GM18870 (cell line): ENCODE data around the gene ATP2B2.
"Not testable (repeated sequence)": the region's sequence is repeated elsewhere in the genome, so short reads cannot be mapped to it uniquely, and the experiment has no call there.

Source experiments
- ATAC-seq: cut with Tn5 transposase; IDR thresholded peaks from one replicate; pipeline ENCODE4 v1.9.1; 2021; ENCODE audit warnings: moderate library complexity; ENCODE audit not compliant: unreplicated experiment

ATP2B2 gene

DNA sequence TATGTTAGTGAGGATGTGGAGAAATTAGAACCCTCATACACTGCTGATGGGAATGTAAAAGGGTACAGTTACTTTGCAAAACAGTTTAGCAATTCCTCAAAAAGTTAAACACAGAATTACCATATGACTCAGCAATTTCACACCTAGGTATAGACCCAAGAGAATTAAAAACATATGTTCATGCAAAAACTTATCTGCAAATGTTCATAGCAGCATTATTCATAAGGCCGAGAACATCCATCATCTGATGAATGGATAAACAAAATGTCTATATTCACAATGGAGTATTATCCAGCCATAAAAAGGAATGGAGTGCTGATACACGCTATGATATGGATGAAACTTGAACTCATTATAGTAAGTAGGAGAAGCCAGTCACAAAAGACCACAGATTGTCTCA lies 194.8 kb downstream of the ATP2B2 start:
- ATAC-seq = no peak

DNA sequence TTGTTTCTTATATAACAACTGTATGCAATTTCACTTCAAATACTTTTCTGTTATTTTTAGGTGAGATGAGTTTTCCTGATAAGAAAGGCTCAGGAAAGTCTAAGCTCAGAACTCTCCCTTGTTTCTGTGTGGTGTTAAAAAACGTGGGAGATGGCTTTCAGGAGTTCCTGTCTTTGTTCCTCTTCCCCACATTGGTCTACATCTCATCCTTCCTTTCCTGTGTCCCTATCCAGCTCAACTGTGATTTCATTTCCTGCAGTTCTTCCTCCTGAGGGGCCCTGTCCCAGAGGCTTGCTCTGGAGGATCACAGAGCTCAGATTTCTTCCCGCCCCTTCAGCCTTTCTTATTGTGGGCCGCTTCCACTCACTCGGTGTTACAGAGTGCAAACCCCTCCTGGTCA lies 195.7 kb downstream of the ATP2B2 start:
- no peak for ATAC-seq

DNA sequence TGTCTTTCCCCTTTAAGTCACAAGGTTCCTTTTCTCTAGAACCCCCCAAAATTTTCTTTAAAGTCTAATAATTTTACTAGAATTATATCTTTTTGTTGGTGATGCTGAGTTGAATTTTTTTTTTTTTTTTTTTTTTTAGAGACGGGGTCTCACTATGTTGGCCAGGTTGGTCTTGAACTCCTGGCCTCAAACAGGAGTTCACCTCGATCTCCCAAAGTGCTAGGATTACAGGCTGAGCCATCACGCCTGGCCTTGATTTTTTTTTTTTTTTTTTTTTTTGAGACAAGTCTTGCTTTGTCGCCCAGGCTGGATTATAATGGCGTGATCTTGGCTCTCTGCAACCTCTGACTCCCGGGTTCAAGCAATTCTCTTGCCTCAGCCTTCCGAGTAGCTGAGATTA lies 196.7 kb downstream of the ATP2B2 start:
- ATAC-seq = no peak

DNA sequence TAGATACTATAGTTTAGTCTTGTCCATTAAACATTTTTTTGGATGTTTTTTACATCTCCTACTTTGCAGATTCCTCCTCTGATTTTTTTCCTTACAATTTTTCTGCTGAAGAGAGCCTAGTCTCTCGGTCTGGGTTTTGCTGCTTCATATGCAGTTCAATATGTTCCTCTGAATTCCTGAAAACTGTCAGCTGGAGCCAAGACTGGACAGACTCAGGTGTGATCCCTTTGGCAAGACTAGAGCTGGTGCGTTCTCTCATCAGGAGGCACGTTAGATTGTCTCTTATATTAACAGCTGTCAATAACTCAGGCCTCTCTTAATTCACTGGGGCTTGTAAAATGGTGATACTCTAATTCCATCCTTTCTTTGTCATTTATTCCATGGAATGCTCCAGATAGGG lies 199.2 kb downstream of the ATP2B2 start:
- no peak for ATAC-seq

DNA sequence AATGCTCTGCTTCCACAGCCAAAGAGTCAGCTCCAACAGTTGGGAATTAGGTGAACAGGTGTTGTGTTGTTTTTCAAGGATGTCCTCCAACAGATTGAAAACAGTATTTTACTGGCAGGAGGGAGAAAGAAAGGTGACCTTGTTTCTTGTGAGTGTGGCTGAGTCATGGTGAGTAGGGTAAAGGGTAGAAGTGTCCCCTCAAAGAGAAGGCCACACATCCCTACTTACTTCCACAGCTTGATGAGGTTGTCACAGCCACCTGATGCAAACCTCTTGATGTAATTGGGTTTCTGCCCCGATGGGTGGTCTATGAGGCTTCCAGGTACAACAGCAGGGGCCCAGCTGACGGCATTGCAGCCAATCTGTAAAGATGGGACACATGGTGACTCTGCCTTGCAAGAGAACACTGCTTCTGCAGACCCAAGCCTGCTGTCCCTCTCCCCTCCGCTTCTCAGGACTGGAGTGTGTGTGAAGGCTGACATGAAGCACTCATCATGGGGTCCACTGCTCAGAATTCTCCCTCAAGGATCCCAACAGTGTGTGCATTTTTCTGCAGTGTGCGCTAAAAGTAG lies 200.0 kb downstream of the ATP2B2 start:
- ATAC-seq = no peak

DNA sequence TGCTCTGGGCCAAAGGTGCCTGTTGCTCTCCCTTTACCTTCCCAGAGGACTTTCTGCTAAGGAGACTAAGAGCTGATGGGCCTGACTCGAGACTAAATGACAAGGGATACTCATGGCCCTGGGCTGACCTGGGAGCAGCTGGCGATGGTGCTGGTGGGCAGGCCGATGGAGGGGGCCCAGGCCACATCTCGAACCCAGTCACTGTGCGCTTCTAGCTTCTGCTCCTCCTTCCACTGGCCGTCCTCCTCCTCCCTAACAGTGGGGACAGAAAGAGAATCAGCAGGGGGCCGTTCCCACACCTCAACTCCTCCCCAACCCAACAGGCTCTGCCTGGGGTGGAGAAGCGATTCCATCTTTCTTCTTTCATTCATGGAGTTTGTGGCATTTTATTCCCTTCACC lies 200.5 kb downstream of the ATP2B2 start:
- ATAC-seq = no peak

DNA sequence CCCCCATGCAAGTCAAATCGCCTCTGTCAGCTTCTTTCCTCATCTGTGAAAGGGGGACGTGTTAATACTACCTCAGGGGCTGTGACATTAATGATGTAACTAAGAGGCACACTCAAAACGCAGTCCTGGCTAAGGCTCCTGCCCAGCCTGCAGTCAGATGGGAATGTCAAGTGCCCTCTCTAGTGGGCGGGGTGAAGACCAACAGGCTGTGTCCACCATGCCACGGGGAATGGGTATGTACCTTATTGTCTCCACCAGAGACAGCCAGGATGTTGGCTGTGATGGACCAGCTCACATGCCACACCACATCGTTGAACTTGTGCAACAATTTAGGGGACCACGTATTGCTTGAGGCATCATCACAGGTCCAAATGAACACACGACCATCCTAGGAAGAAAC lies 201.6 kb downstream of the ATP2B2 start:
- no peak for ATAC-seq

DNA sequence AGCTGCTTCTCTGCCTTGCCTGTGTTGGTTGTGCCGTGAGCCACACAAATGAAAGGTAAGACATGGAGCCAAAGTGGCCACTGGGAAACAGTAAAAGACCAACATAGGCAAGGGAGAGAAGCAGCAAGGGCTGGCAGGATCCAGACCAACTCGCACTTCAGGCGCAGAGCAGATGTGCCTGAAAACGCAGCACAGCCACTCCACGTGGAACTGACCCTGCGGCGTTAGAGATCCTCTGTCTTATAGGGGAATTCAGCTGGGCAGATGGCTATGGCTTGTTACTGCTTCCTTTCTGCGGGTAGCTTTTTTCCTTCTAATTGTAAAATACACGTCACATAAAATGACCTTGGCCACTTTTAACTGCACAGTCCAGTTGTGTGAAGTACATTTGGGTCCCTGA lies 202.3 kb downstream of the ATP2B2 start:
- ATAC-seq = no peak

DNA sequence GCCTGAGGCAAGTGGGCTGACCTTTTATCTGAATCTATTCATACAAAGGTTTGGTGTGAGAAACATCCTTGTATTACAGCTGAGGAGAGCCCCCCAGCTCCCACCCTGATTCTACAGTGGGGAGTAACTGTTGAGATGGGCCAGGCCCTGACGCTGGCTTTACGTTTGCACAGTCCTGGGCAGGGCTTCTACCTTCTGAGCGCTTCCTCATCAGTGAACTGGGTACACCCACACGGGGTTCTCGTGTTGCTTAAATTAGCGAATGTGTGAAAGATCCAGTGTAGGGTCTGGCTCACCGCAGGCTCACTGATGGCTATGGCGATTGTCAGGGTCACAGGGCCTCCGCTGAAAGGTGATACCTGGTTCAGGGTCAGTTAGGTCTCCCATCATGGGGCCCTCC lies 205.3 kb downstream of the ATP2B2 start:
- no peak for ATAC-seq

DNA sequence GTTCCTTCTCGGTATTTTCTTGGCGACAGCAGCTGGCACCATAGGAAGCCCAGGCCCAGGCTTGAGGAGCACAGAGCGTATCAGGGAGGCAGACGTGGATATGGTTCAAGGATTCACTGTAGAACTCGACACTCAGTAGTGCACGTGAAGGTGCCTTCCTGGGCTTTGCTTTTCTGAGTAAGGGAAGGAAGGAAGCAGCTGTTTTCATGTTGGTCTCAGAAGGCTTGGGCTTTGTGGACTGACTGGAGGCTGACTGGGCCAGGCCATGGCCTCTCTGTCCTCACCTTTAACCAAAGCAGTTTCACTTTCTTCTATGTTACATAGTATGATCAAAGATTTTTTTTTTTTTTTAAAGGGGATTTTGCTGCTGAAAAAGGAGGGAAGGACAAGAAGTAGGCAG lies 205.7 kb downstream of the ATP2B2 start:
- peak; percentile 57 for ATAC-seq

DNA sequence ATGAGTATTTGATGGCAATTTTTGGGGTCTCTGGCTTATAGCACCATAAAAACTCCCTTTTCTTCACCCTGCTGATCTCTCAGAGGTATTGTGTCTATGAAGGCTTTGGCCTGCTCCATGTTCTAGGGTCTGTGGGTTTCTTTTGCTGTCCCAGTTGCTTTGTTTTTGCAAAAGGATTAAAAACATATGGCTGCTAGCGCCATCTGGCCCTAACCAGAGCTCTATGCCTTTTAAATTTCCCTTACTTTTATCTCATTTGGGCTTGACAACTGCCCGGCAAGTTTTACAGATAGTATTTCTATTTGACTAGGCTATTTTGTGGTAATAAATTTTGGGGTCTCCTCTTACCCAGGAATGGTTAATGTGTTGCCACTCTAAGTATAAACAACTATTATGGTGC lies 206.2 kb downstream of the ATP2B2 start:
- no peak for ATAC-seq

DNA sequence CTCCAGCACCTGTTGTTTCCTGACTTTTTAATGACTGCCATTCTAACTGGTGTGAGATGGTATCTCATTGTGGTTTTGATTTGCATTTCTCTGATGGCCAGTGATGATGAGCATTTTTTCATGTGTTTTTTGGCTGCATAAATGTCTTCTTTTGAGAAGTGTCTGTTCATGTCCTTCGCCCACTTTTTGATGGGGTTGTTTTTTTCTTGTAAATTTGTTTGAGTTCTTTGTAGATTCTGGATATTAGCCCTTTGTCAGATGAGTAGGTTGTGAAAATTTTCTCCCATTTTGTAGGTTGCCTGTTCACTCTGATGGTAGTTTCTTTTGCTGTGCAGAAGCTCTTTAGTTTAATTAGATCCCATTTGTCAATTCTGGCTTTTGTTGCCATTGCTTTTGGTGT lies 207.3 kb downstream of the ATP2B2 start:
- ATAC-seq = not testable (repeated sequence)

DNA sequence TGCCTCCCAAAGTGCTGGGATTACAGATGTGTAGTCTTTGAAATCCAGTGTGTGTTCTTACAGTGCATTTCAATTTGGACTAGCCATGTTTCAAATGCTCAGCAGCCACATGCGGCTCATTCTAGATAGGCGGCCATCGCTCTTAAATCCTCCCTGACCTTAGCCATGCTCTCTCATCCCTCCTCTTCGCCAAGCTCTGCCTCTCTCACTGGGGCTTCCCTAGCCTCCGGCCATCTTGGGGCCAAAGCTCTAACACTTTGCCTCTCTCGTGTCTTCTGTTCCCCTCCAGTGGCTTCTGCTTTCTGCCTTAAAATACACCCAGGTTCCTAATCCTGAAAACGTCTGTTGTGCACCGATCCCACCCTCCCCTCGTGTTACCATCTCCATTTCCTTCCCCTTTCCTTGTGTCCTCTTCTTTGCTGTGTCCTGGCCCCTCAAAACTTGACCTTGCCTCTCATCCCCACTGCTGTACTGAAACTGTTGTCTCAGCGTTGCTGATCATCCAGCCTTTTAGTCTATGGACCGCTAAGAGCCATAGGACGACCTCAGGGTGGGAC lies 211.3 kb downstream of the ATP2B2 start:
- no peak for ATAC-seq

DNA sequence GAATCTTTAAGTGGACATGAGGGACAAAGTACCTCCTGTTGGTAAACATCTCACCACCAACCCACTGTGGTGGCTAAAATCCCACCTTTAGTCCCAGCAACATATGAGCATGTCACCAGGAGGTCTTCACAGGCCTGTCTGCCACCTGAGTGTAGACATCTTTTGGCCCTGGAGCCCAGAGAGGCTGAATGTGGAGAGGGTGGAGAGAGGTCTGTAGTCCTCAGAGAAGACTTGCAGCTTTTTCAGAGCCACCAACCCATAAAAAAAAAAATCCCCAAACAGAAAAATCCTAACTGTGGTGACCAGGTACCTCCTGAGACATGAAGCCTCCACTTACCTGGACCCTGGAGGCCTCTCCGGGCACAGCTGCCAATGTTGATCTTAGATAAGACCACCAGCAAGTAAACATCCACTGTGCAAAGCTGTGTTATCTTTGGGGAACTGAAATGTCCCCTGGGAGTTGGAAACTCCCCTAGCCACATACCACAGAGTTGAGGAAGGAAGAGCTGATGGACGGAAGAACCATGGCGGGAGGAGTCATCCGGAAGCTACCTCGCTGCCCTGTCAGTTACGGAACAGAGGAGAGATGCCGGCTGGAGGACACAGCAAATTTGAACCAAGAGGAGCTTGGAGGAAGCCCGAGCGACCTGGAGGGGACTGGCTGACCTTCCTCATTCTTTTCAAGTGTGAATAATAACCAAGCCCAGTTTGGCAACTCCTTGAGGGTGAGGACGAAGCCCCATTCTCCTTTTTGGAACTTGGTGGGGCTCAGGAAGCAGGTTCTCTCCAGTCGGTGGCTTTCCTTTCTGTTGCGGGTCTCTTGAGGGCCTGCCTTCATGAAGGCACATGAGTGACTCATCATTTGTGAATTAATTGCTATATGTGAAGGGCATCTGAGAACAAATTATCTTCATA lies 212.6 kb downstream of the ATP2B2 start, which contains the start of gene GHRL:
Gene GHRL, minus strand, starts transcription at position 443 of the 915 bp plus-strand sequence. CDS start 2,767 bp downstream, outside the sequence.
- ATAC-seq = no peak

DNA sequence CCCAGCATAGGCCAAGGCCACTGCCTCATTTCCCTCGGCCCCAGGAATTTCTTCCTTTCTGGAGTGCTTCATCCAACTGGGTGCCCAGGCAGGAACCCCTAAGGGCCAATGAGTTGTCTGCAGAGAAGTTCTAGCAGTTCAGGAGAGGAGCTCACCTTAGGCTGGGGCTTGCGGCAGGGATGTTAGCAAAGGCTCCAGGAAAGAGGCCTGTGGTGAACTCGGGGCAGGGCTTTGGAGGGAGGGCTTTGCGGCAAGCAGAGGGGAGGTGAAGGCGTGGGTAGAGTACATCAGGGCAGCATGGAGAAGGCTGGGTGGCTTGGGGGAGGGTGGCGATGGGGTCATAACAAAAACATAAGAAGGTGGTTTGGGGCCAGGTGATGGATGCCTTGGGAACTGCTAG lies 213.7 kb downstream of the ATP2B2 start:
- no peak for ATAC-seq

DNA sequence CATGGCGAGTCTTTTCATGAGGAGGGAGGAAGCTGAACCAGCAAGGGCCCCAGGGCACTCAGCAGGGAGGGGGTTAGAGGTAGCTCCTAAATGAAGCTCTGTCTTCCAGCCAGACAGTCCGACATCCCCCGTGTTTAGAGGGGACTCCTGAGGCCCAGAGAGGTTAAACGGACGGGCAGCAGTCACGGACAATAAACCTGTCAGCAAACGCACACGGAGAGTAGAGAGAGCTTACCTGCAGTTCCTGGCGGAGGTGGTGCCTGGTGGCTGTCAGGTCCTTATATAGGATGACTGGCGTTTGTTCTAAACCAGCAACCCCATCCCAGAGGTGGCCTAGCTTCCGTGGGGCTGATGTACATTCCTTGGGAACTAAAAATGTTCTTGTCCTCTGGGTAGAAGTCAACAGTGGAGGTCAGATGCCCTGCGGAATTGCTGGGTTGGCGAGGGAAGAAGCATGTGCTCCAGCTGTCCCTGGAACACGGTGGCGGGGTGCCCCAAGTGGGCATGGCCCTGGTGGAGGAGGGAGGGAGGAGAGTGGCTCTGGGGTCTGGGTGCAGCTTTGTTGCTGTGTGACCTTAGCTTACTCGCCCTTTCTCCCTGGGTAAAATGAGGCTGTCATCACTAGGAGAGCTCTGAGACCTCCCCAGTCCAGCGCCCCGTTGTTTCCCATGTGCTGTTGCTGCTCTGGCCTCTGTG lies 214.8 kb downstream of the ATP2B2 start:
- ATAC-seq = no peak

DNA sequence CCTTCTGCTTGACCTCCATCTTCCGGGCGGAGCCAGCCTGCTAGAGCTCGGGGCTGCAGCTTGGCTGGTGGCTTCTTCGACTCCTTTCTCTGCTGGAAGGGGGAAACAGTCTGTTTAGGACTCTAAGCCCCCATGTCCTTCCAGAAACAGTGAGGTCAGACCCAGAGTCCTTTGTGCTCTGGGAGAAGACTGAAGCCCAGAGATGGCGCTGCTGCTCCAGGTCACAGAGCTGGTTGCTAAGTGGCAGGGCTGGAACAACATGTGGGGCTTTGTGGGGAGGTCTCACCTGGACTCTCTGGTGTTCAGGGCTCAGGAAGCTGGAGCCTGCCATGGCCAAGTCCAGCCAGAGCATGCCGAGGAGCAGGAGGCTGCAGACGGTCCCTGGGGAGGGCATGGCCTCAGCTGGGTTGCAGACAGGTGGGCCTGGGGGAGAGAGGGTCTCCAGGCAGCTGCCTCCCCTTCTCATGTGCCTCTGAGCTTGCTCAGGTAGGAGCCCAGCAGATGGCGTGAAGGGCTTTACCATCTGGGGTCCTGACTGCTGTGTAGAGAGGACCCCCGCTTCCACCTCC lies 215.5 kb downstream of the ATP2B2 start:
- no peak for ATAC-seq

DNA sequence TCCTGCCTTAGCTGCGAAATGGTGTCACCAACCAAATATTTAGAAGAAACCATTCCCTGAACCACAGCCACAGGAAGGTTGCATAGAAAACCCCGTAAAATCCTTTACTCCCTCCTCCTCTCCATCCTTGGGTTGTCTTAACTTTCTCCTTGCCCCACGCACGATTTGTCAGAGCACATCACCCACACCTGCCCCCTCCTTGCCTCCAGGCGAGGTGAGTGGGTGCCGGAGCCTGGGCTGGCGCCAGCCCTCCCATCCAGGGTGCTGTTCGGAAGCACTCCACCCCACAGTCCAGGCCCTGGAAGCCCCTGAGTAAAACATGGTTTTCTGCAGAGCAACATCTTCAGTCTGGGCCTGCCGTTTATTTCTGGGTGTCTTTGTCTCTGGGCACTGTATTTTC lies 216.3 kb downstream of the ATP2B2 start:
- no peak for ATAC-seq

DNA sequence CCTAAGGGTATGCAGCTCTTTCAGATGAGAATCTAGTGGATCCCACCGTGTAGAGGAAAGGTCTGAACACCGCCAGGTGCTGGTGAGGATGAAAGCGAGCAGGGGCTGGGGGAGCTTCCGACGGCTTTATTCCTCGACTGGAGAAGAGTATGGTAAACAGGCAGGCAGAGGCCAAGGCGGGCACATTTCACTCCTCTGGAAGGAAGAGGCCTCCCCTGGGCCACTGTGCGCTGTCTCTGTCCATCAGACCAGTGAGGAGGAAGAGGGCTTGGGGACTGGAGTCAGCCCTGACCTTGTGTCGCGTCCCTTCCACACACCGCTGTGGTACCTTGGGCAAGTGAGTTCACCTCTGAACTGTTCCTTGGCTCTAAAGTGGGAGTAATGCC lies 216.8 kb downstream of the ATP2B2 start:
- no peak for ATAC-seq

DNA sequence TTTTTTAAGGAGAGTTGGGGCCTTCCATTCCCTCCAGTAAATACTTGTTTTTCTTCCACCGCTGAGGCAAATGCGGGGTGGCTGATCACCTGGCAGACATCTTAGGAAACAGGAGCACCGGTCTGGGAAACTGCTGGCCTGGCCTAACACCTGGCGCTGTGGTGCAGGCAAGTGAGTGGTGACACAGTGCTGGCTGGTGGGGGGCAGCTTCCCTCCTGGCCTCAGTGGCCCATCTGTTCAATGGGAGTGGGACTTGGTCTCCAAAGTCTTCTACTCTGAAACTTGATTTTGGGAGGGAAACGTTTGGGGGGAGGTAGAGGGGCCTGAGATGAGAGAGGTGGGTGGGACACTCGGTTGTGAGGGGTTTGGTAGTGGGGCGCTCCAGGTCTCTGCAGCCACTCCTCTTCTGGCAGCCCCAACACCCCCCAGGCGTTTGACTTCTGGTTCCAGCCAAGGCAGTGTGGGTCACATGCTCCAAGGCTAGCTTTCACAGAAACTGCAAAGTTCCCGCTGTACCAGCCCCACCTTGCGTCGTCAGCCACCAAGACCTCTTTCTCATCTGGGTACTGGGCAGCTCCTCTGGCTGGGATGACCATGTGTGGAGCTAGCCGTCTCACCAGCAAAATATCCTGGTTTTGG lies 217.3 kb downstream of the ATP2B2 start:
- ATAC-seq = no peak
